ENCODE data around the gene ZMYND8.

GRCh38 chr20:47377122-47377722, 20.7 kb upstream of the ZMYND8 start:
- TF ChIP-seq, protein P1, sequence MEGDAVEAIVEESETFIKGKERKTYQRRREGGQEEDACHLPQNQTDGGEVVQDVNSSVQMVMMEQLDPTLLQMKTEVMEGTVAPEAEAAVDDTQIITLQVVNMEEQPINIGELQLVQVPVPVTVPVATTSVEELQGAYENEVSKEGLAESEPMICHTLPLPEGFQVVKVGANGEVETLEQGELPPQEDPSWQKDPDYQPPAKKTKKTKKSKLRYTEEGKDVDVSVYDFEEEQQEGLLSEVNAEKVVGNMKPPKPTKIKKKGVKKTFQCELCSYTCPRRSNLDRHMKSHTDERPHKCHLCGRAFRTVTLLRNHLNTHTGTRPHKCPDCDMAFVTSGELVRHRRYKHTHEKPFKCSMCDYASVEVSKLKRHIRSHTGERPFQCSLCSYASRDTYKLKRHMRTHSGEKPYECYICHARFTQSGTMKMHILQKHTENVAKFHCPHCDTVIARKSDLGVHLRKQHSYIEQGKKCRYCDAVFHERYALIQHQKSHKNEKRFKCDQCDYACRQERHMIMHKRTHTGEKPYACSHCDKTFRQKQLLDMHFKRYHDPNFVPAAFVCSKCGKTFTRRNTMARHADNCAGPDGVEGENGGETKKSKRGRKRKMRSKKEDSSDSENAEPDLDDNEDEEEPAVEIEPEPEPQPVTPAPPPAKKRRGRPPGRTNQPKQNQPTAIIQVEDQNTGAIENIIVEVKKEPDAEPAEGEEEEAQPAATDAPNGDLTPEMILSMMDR (IDR thresholded peaks at IDR 0.05; ENCODE audit: low read length), result no peak
- TF ChIP-seq EZH2 (optimal IDR thresholded peaks at IDR 0.05; ENCODE audit: low read depth, low read length) (no peak), EZH2phosphoT487 (IDR thresholded peaks at IDR 0.05; ENCODE audit: low read length) (no peak)
